HepG2 (cell line): ENCODE data around the gene PMPCB. TPM values are rescaled to one million over a fixed set of nuclear protein-coding genes. Genes with fewer than 3 reads are reported as not detected.

Experiments
- ATF2 ChIP-seq: sonication (generic); formaldehyde crosslinking; IDR thresholded peaks from 2 replicates; pipeline ENCODE4 v1.4.0; 2020; ENCODE audit warnings: missing genetic modification reagents
- CBFB ChIP-seq: sonication (generic); formaldehyde crosslinking; IDR thresholded peaks from 2 replicates; pipeline ENCODE4 v1.4.0; 2020; ENCODE audit warnings: missing genetic modification reagents
- EED ChIP-seq: sonication (generic); formaldehyde crosslinking; IDR thresholded peaks from 2 replicates; pipeline ENCODE4 v1.5.0; 2020; ENCODE audit warnings: mild to moderate bottlenecking, missing genetic modification reagents
- GFI1 ChIP-seq: sonication (generic); formaldehyde crosslinking; IDR thresholded peaks from 2 replicates; pipeline ENCODE4 v1.5.0; 2020; ENCODE audit warnings: missing genetic modification reagents, mild to moderate bottlenecking, borderline replicate concordance
- HCFC1 ChIP-seq: fragments of 150-350 bp; IDR thresholded peaks from 2 replicates; pipeline ENCODE4 v1.6.1; 2014; ENCODE audit warnings: low read depth, low read length
- KLF15 ChIP-seq: sonication (generic); formaldehyde crosslinking; IDR thresholded peaks from 2 replicates; pipeline ENCODE4 v1.8.1; 2023; ENCODE audit warnings: borderline replicate concordance, mild to moderate bottlenecking, inconsistent platforms, missing genetic modification reagents, mixed read lengths
- MBNL3 ChIP-seq: fragments of 250-450 bp; sonication (Bioruptor Pico); conservative IDR thresholded peaks from 2 replicates; pipeline ENCODE4 v1.8.0; 2022; ENCODE audit warnings: mild to moderate bottlenecking, inconsistent platforms
- NCOA2 ChIP-seq: sonication (generic); formaldehyde crosslinking; IDR thresholded peaks from 2 replicates; pipeline ENCODE4 v1.8.0; 2022; ENCODE audit warnings: inconsistent platforms
- NCOR1 ChIP-seq: fragments of 200-600 bp; sonication (generic); IDR thresholded peaks from 2 replicates; pipeline ENCODE4 v1.7.0; 2017; ENCODE audit warnings: antibody characterized with exemption, low read length, borderline replicate concordance
- NONO ChIP-seq, 2 experiments: fragments of 450-650 bp in 1 of 2; sonication (generic) in 1 of 2; formaldehyde crosslinking in 1 of 2; IDR thresholded peaks in 1 of 2; conservative IDR thresholded peaks in 1 of 2; 2 replicates each; pipeline versions ENCODE4 v1.6.1 to v1.8.0; 2017 to 2022; ENCODE audit warnings: mild to moderate bottlenecking in 1 of 2, missing genetic modification reagents in 1 of 2, moderate library complexity in 1 of 2
- PAX8 ChIP-seq: sonication (generic); formaldehyde crosslinking; IDR thresholded peaks from 2 replicates; pipeline ENCODE4 v1.8.0; 2022; ENCODE audit warnings: mild to moderate bottlenecking, missing genetic modification reagents, borderline replicate concordance
- SPEN ChIP-seq: sonication (generic); formaldehyde crosslinking; IDR thresholded peaks from 2 replicates; pipeline ENCODE4 v1.5.1; 2020; ENCODE audit warnings: low read depth, mild to moderate bottlenecking, missing genetic modification reagents
- ZBTB7B ChIP-seq: sonication (generic); formaldehyde crosslinking; IDR thresholded peaks from 2 replicates; pipeline ENCODE4 v1.4.0; 2020; ENCODE audit warnings: missing genetic modification reagents
- ZNF20 ChIP-seq: sonication (generic); formaldehyde crosslinking; IDR thresholded peaks from 2 replicates; pipeline ENCODE4 v1.4.0; 2020; ENCODE audit warnings: mild to moderate bottlenecking, moderate library complexity, missing genetic modification reagents
- ZNF225 ChIP-seq: sonication (generic); formaldehyde crosslinking; IDR thresholded peaks from 2 replicates; pipeline ENCODE4 v1.4.0; 2020; ENCODE audit warnings: mild to moderate bottlenecking, missing genetic modification reagents
- ZNF251 ChIP-seq: sonication (generic); formaldehyde crosslinking; IDR thresholded peaks from 2 replicates; pipeline ENCODE4 v1.9.0; 2021; ENCODE audit warnings: mild to moderate bottlenecking, missing genetic modification reagents
- ZNF335 ChIP-seq: sonication (generic); formaldehyde crosslinking; IDR thresholded peaks from 2 replicates; pipeline ENCODE4 v1.4.0; 2020; ENCODE audit warnings: missing genetic modification reagents
- ZNF543 ChIP-seq: sonication (generic); formaldehyde crosslinking; IDR thresholded peaks from 2 replicates; pipeline ENCODE4 v1.4.0; 2020; ENCODE audit warnings: mild to moderate bottlenecking, missing genetic modification reagents
- ZNF550 ChIP-seq: sonication (generic); formaldehyde crosslinking; IDR thresholded peaks from 2 replicates; pipeline ENCODE4 v1.4.0; 2020; ENCODE audit warnings: mild to moderate bottlenecking, missing genetic modification reagents, borderline replicate concordance
- ZNF556 ChIP-seq: sonication (generic); formaldehyde crosslinking; IDR thresholded peaks from 2 replicates; pipeline ENCODE4 v1.4.0; 2020; ENCODE audit warnings: mild to moderate bottlenecking, missing genetic modification reagents, borderline replicate concordance
- ZNF558 ChIP-seq: sonication (generic); formaldehyde crosslinking; IDR thresholded peaks from 2 replicates; pipeline ENCODE4 v1.9.0; 2022; ENCODE audit warnings: mild to moderate bottlenecking, missing genetic modification reagents, borderline replicate concordance
- ZNF678 ChIP-seq: sonication (generic); formaldehyde crosslinking; IDR thresholded peaks from 2 replicates; pipeline ENCODE4 v1.4.0; 2020; ENCODE audit warnings: mild to moderate bottlenecking, missing genetic modification reagents
- ZNF776 ChIP-seq: sonication (generic); formaldehyde crosslinking; IDR thresholded peaks from 2 replicates; pipeline ENCODE4 v1.4.0; 2020; ENCODE audit warnings: mild to moderate bottlenecking, missing genetic modification reagents
- polyA plus RNA-seq, 8 experiments: library from polyadenylated mRNA; depleted of rRNA in 3 of 8; stranded (reverse) in 7 of 8; unstranded in 1 of 8; fragments of >200 nt; fragmentation: Illumina TruSeq in 4 of 8; extraction: Trizol in 4 of 8; gene quantifications; 2 replicates each; pipeline versions ENCODE4 v1.2.1 to v1.2.3, GENCODE V29; 2011 to 2016; ENCODE audit warnings: low read depth in 4 of 8, missing spikeins in 1 of 8, mixed read lengths in 1 of 8; ENCODE audit not compliant: insufficient read depth in 1 of 8
- total RNA-seq, 5 experiments: library from RNA; depleted of rRNA; stranded (reverse); fragments of >200 nt; fragmentation: Illumina TruSeq; extraction: Trizol; gene quantifications; 2 replicates each; pipeline ENCODE4 v1.2.3, GENCODE V29; 2016; ENCODE audit warnings: low read depth in 1 of 5
- TF ChIP-seq, protein P1 (sequence below): sonication (generic); formaldehyde crosslinking; IDR thresholded peaks from 2 replicates; pipeline ENCODE4 v1.9.0; 2022; ENCODE audit warnings: low read depth, missing genetic modification reagents
- TF ChIP-seq, protein P2 (sequence below): sonication (generic); formaldehyde crosslinking; IDR thresholded peaks from 2 replicates; pipeline ENCODE4 v1.4.0; 2020; ENCODE audit warnings: missing genetic modification reagents

Gene PMPCB
- total and polyA plus RNA-seq, 2 of the 13 experiments (the other 11 are each of a cell fraction or from before 2014, with no cell fraction given) = 80.8 to 124 TPM

GRCh38 chr7:103296901-103297836 is at the start of gene PMPCB (continued):
- TF ChIP-seq, protein P1, sequence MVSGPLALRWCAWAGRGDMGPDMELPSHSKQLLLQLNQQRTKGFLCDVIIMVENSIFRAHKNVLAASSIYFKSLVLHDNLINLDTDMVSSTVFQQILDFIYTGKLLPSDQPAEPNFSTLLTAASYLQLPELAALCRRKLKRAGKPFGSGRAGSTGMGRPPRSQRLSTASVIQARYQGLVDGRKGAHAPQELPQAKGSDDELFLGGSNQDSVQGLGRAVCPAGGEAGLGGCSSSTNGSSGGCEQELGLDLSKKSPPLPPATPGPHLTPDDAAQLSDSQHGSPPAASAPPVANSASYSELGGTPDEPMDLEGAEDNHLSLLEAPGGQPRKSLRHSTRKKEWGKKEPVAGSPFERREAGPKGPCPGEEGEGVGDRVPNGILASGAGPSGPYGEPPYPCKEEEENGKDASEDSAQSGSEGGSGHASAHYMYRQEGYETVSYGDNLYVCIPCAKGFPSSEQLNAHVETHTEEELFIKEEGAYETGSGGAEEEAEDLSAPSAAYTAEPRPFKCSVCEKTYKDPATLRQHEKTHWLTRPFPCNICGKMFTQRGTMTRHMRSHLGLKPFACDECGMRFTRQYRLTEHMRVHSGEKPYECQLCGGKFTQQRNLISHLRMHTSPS = no peak
- no peak for TF ChIP-seq CBFB (CRISPR knock-in tag)
- TF ChIP-seq NCOA2 (CRISPR knock-in tag) = peak; percentile 53; the same call in 1 of the 2 replicates
- TF ChIP-seq KLF15 (CRISPR knock-in tag) = peak; percentile 79; the same call in 1 of the 2 replicates
- TF ChIP-seq ATF2 (CRISPR knock-in tag) = peak; percentile 70; the same call in 1 of the 2 replicates
- peak; percentile 13; the same call in 1 of the 2 replicates for TF ChIP-seq GFI1 (CRISPR knock-in tag)
- TF ChIP-seq MBNL3 (CRISPR knock-in tag) = no peak
- TF ChIP-seq ZNF550 (CRISPR knock-in tag) = 0 out of 2 replicates have a peak, but pooled peaks have one; percentile 91
- TF ChIP-seq ZNF251 = no peak
- TF ChIP-seq EED = peak; percentile 77; the same call in 1 of the 2 replicates
- TF ChIP-seq ZBTB7B (CRISPR knock-in tag) = peak; percentile 67
- peak; percentile 52; the same call in 1 of the 2 replicates for TF ChIP-seq ZNF678 (CRISPR knock-in tag)
- peak; percentile 49; the same call in 1 of the 2 replicates for TF ChIP-seq HCFC1
- TF ChIP-seq ZNF776 (CRISPR knock-in tag) = 0 out of 2 replicates have a peak, but pooled peaks have one; percentile 57
- peak; percentile 78; the same call in 1 of the 2 replicates for TF ChIP-seq ZNF335 (CRISPR knock-in tag)
- peak; percentile 95; the same call in 1 of the 2 replicates for TF ChIP-seq ZNF556
- no peak; the same call in 1 of the 2 replicates for TF ChIP-seq PAX8 (CRISPR knock-in tag)
- TF ChIP-seq SPEN (CRISPR knock-in tag) = peak; percentile 89
- TF ChIP-seq NCOR1 = no peak
- TF ChIP-seq, protein P2, sequence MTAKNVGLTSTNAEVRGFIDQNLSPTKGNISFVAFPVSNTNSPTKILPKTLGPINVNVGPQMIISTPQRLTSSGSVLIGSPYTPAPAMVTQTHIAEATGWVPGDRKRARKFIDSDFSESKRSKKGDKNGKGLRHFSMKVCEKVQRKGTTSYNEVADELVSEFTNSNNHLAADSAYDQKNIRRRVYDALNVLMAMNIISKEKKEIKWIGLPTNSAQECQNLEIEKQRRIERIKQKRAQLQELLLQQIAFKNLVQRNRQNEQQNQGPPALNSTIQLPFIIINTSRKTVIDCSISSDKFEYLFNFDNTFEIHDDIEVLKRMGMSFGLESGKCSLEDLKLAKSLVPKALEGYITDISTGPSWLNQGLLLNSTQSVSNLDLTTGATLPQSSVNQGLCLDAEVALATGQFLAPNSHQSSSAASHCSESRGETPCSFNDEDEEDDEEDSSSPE (CRISPR knock-in tag) = 0 out of 2 replicates have a peak, but pooled peaks have one; percentile 4
- TF ChIP-seq ZNF225 = peak; percentile 96
- TF ChIP-seq NONO (IDR thresholded peaks at IDR 0.05) = no peak
- TF ChIP-seq NONO (CRISPR knock-in tag; conservative IDR thresholded peaks at IDR 0.05) = peak; percentile 78
- peak; percentile 87 for TF ChIP-seq ZNF543 (CRISPR knock-in tag)
- no peak for TF ChIP-seq ZNF20 (CRISPR knock-in tag)
- 0 out of 2 replicates have a peak, but pooled peaks have one; percentile 45 for TF ChIP-seq ZNF558 (CRISPR knock-in tag)
